Right atrium auricular region (tissue), 2 donors: ENCODE measurements around the gene TAGLN3. TPM values are rescaled to one million over a fixed set of nuclear protein-coding genes. Genes with fewer than 3 reads are reported as not detected.

Source experiments
- DNase-seq: peaks from one replicate; pipeline ENCODE4 v3.0.0-alpha.2; 2019; ENCODE audit warnings: low spot score
- H3K27ac ChIP-seq, 2 donors: fragments of 200-600 bp; sonication (generic); 1 replicate in 1 of 2; 2 replicates in 1 of 2; pipeline ENCODE4 v1.5.1; 2016 to 2019
- H3K27me3 ChIP-seq, 2 donors: fragments of 200-600 bp; sonication (generic); one replicate each; pipeline versions ENCODE4 v1.5.1 to v1.6.0; 2017 to 2019
- H3K36me3 ChIP-seq: fragments of 200-600 bp; sonication (generic); one replicate; pipeline ENCODE4 v1.5.1; 2016
- H3K4me1 ChIP-seq, 2 donors: fragments of 200-600 bp; sonication (generic); one replicate each; pipeline versions ENCODE4 v1.5.1 to v1.6.0; 2017 to 2019
- H3K4me3 ChIP-seq, 2 donors: fragments of 200-600 bp; sonication (generic); 1 replicate in 1 of 2; 2 replicates in 1 of 2; pipeline ENCODE4 v1.5.1; 2017 to 2019; ENCODE audit warnings: mild to moderate bottlenecking in 1 of 2, moderate library complexity in 1 of 2
- H3K9me3 ChIP-seq, 2 donors: fragments of 200-600 bp; sonication (generic); one replicate each; pipeline ENCODE4 v1.5.1; 2019
- total RNA-seq, 2 donors: library from RNA; depleted of rRNA; stranded (reverse); fragments of >200 nt; gene quantifications; one replicate each; pipeline ENCODE4 v1.1.0, GENCODE V29; 2016
- TF ChIP-seq, protein P1 (sequence below), 2 donors: fragments of 200-600 bp; sonication (generic); IDR thresholded peaks; one replicate each; pipeline ENCODE4 v1.5.1; 2019; ENCODE audit warnings: antibody characterized with exemption in 2 of 2

TAGLN3 gene
- total RNA-seq, 2 donors from 2014 or later, result not detected

GRCh38 chr3:111954228-111954990 lies 44.3 kb upstream of the TAGLN3 start:
- H3K4me3 ChIP-seq, result no peak overlapping the region
- no peaks in the 10 kb centered on the region for H3K27me3 ChIP-seq
- peaks cover 11% of the 10 kb centered on the region for H3K36me3 ChIP-seq
- no peaks in the 10 kb centered on the region for H3K4me1 ChIP-seq
- H3K27ac ChIP-seq, result no peak overlapping the region
- no peaks in the 10 kb centered on the region for H3K9me3 ChIP-seq
- DNase-seq, result no peak
- TF ChIP-seq, protein P1, sequence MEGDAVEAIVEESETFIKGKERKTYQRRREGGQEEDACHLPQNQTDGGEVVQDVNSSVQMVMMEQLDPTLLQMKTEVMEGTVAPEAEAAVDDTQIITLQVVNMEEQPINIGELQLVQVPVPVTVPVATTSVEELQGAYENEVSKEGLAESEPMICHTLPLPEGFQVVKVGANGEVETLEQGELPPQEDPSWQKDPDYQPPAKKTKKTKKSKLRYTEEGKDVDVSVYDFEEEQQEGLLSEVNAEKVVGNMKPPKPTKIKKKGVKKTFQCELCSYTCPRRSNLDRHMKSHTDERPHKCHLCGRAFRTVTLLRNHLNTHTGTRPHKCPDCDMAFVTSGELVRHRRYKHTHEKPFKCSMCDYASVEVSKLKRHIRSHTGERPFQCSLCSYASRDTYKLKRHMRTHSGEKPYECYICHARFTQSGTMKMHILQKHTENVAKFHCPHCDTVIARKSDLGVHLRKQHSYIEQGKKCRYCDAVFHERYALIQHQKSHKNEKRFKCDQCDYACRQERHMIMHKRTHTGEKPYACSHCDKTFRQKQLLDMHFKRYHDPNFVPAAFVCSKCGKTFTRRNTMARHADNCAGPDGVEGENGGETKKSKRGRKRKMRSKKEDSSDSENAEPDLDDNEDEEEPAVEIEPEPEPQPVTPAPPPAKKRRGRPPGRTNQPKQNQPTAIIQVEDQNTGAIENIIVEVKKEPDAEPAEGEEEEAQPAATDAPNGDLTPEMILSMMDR (IDR thresholded peaks at IDR 0.05), result no peak

GRCh38 chr3:111955876-111956275 lies 42.8 kb upstream of the TAGLN3 start:
- Histone ChIP-seq H3K27ac (no peak overlapping the region), H3K4me3 (no peak overlapping the region), H3K27me3 (no peaks in the 10 kb centered on the region), H3K36me3 (peaks cover 11% of the 10 kb centered on the region), H3K4me1 (no peaks in the 10 kb centered on the region), H3K9me3 (no peaks in the 10 kb centered on the region)
- TF ChIP-seq, protein P1 (IDR thresholded peaks at IDR 0.05), result no peak
- no peak for DNase-seq

DNA sequence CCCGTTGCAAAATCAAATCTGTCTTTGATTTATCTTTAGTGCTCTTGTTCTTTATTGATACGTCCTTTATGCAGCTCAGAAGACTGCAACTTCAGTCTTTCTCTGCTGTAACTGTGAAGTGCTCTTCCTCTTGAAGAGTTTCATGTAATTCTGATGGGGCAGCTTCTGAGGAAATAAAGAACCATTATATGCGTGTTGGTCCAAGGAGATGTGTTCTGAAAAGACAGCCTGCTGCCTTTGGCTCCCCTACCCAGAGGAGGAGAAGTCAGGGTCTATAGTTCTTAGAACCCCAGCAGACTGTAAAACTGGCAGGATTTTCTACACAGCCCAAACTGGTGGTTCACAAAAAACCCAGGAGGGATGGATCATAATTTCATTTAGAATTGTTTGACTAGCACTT lies 42.3 kb upstream of the TAGLN3 start:
- DNase-seq, result no peak
- Histone ChIP-seq H3K27me3 (no peaks in the 10 kb centered on the region), H3K9me3 (no peaks in the 10 kb centered on the region), H3K4me3 (no peak overlapping the region), H3K36me3 (peaks cover 11% of the 10 kb centered on the region), H3K4me1 (no peaks in the 10 kb centered on the region), H3K27ac (no peak overlapping the region)
- TF ChIP-seq, protein P1 (IDR thresholded peaks at IDR 0.05), result no peak

- Histone ChIP-seq H3K27ac (no peak overlapping the region), H3K4me1 (no peaks in the 10 kb centered on the region), H3K27me3 (no peaks in the 10 kb centered on the region), H3K4me3 (no peak overlapping the region), H3K36me3 (peaks cover 8% of the 10 kb centered on the region), H3K9me3 (no peaks in the 10 kb centered on the region)
- TF ChIP-seq, protein P1 (IDR thresholded peaks at IDR 0.05), result no peak
- no peak for DNase-seq
These were observed 41.6 kb upstream of the TAGLN3 start for GRCh38 chr3:111956995-111957734.

DNA sequence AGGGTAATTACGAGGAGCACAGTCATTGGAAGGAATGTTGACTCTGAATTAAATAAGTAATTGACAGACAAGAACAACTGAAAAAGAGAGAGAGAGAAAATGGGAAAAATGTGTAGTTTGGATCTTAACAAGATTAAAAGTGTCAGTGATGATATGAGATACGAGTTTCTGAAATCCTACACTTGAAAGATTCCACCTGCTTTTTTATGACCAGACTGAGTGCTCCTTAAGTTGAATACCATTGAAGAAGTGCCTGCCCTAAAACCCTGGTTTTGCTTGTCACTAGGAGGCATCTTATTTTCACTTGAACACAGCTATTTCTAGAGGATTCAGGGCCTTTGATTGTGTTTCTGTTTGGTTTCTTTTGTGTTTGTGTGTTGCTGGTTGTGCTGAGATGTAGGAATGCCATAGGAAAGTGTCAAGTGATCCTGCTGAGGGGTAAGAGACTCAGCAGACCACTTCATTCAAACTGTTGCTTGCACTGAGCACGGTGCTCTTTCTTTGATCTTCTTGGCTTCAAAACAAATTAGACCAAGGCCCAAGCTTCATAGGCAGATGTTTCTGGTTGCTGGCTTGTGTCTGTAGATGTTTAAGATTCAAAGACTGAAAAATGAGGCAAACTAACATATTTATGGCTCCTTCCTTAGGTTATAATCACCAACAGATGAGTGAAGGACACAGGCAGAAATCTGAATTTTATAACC lies 37.1 kb upstream of the TAGLN3 start:
- no peak overlapping the region for H3K27ac ChIP-seq
- DNase-seq, result no peak
- peaks cover 5% of the 10 kb centered on the region for H3K36me3 ChIP-seq
- no peaks in the 10 kb centered on the region for H3K9me3 ChIP-seq
- peaks cover 0 to 1% of the 10 kb centered on the region in 2 donors for H3K4me1 ChIP-seq
- H3K4me3 ChIP-seq, result no peak overlapping the region
- no peaks in the 10 kb centered on the region for H3K27me3 ChIP-seq
- TF ChIP-seq, protein P1 (IDR thresholded peaks at IDR 0.05), result no peak
